Spleen (tissue), 11 donors: ENCODE data around the gene NR3C2. TPM values are rescaled to one million over a fixed set of nuclear protein-coding genes. Genes with fewer than 3 reads are reported as not detected.

Experiments used
- DNase-seq: peaks from one replicate; pipeline ENCODE4 v3.0.0-alpha.2; 2020
- H3K27ac ChIP-seq, 8 donors: fragments of 200-600 bp; sonication (generic) in 7 of 8; 1 replicate in 4 of 8; 2 replicates in 4 of 8; pipeline versions ENCODE4 v1.5.0 to v1.8.0; 2016 to 2021; ENCODE audit warnings: inconsistent platforms in 4 of 8, mild to moderate bottlenecking in 4 of 8, moderate library complexity in 1 of 8
- H3K27me3 ChIP-seq, 7 donors: fragments of 200-600 bp; sonication (generic) in 6 of 7; replicated peaks in 1 of 7; 1 replicate in 4 of 7; 2 replicates in 3 of 7; pipeline versions ENCODE4 v1.5.0 to v1.8.0; 2016 to 2021; ENCODE audit warnings: inconsistent platforms in 3 of 7, mild to moderate bottlenecking in 1 of 7
- H3K36me3 ChIP-seq, 6 donors: fragments of 200-600 bp; sonication (generic) in 5 of 6; 1 replicate in 4 of 6; 2 replicates in 2 of 6; pipeline versions ENCODE4 v1.5.0 to v1.8.0; 2016 to 2021; ENCODE audit warnings: inconsistent platforms in 2 of 6
- H3K4me1 ChIP-seq, 6 donors: fragments of 200-600 bp; sonication (generic) in 5 of 6; 1 replicate in 3 of 6; 2 replicates in 3 of 6; pipeline versions ENCODE4 v1.5.0 to v1.8.0; 2016 to 2021; ENCODE audit warnings: inconsistent platforms in 3 of 6
- H3K4me3 ChIP-seq, 8 donors: fragments of 200-600 bp; sonication (generic) in 7 of 8; 1 replicate in 4 of 8; 2 replicates in 4 of 8; pipeline versions ENCODE4 v1.5.0 to v1.8.0; 2016 to 2021; ENCODE audit warnings: inconsistent platforms in 4 of 8, mild to moderate bottlenecking in 4 of 8, moderate library complexity in 2 of 8
- H3K9me3 ChIP-seq, 8 donors: fragments of 200-600 bp; sonication (generic) in 7 of 8; 1 replicate in 4 of 8; 2 replicates in 4 of 8; pipeline versions ENCODE4 v1.5.0 to v1.8.0; 2016 to 2021; ENCODE audit warnings: inconsistent platforms in 4 of 8
- POLR2A ChIP-seq, 3 donors: fragments of 450-650 bp; IDR thresholded peaks; one replicate each; pipeline ENCODE4 v1.5.1; 2017; ENCODE audit warnings: antibody characterized with exemption in 3 of 3, mild to moderate bottlenecking in 1 of 3
- POLR2AphosphoS5 ChIP-seq, 3 donors: sonication (generic); formaldehyde crosslinking; IDR thresholded peaks; one replicate each; pipeline ENCODE4 v1.5.1; 2017; ENCODE audit warnings: antibody characterized with exemption in 3 of 3
- WGBS, 5 donors: extraction: QIAGEN DNeasy Blood & Tissue Kit in 3 of 5; methylation state at CpG; one replicate each; pipeline versions ENCODE4 v1.1.5 to v1.1.7; 2013 to 2018; 5-methylcytosine and 5-hydroxymethylcytosine counted together
- intact Hi-C: fragments of 100-400 bp; cut with DNase I; formaldehyde crosslinking; loops from one replicate; pipeline ENCODE4 v1.15.0; 2023; ENCODE audit warnings: low total_unique reads
- polyA plus RNA-seq, 3 donors: library from polyadenylated mRNA; stranded (reverse); fragments of 200-250 nt; gene quantifications; one replicate each; pipeline ENCODE4 v1.2.1, GENCODE V29; 2013
- total RNA-seq, 7 donors: library from RNA; depleted of rRNA in 3 of 7; stranded (reverse); fragments of >200 nt in 3 of 7; fragmentation: NEBNext Ultra II Directional in 4 of 7; extraction: Animal tissue kit (Norgen Biotek cat#: 25700) in 4 of 7; gene quantifications; one replicate each; pipeline versions ENCODE4 v1.1.0 to v1.2.1, GENCODE V29; 2016 to 2021
- TF ChIP-seq, protein P1 (sequence below), 11 experiments: fragments of 200-600 bp in 7 of 11; fragments of 450-650 bp in 4 of 11; sonication (generic) in 4 of 11; IDR thresholded peaks in 8 of 11; conservative IDR thresholded peaks in 3 of 11; 1 replicate in 7 of 11; 2 replicates in 4 of 11; pipeline versions ENCODE4 v1.4.0 to v1.8.0; 2016 to 2021; ENCODE audit warnings: antibody characterized with exemption in 11 of 11, inconsistent platforms in 4 of 11, mild to moderate bottlenecking in 1 of 11
- donor health status: healthy with polysubstance abuse.
- donor health status: DM: no; HTN: no; CAD: no; lungs with moderate emphysema.
- donor health status: DM: no; HTN: no; CAD: no.
- donor health status: Bipolar disorder and iron deficiency.
- donor health status: healthy.
- donor health status: DM: no; HTN: no; CAD: no.
- donor health status: DM: yes; HTN: yes; CAD: no.

NR3C2 gene
- total and polyA plus RNA-seq, 10 donors, result 1.2 to 25.9 (median 16.2) TPM

DNA sequence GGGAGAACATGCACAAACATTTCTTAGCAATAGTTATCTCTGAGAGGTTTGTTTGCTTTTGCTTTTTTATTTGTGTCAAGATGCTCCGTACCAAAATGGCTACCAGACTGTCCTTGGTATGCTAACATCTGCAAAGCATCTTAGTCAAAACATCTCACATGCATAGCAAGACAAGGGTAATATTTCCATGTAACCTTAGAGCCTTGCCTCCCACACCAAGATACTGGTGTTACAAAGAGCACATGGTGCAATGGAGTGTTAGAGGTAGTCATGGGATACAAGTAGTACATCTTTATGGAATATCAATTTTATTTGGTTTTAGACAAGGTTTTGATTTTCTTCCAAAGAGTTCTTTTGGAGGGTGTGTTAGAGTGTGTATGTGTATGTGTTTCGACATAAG, 109.7 kb downstream of the NR3C2 start:
- H3K27me3 ChIP-seq, result no peaks in the 10 kb centered on the region
- H3K27ac ChIP-seq, result no peak overlapping the region
- TF ChIP-seq POLR2A (IDR thresholded peaks at IDR 0.05) (no peak), POLR2AphosphoS5 (IDR thresholded peaks at IDR 0.05) (no peak)
- TF ChIP-seq, protein P1, sequence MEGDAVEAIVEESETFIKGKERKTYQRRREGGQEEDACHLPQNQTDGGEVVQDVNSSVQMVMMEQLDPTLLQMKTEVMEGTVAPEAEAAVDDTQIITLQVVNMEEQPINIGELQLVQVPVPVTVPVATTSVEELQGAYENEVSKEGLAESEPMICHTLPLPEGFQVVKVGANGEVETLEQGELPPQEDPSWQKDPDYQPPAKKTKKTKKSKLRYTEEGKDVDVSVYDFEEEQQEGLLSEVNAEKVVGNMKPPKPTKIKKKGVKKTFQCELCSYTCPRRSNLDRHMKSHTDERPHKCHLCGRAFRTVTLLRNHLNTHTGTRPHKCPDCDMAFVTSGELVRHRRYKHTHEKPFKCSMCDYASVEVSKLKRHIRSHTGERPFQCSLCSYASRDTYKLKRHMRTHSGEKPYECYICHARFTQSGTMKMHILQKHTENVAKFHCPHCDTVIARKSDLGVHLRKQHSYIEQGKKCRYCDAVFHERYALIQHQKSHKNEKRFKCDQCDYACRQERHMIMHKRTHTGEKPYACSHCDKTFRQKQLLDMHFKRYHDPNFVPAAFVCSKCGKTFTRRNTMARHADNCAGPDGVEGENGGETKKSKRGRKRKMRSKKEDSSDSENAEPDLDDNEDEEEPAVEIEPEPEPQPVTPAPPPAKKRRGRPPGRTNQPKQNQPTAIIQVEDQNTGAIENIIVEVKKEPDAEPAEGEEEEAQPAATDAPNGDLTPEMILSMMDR (IDR thresholded peaks at IDR 0.05 in 8 of 11, conservative IDR thresholded peaks at IDR 0.05 in 3 of 11), result no peak
- DNase-seq, result no peak
- no peaks in the 10 kb centered on the region for H3K4me1 ChIP-seq
- 69 to 94% (median 83%) methylated on average over 2 of the region's 2 CpGs for WGBS, 5 donors
- intact Hi-C loops, result no loop called here
- H3K4me3 ChIP-seq, result no peak overlapping the region
- no peaks in the 10 kb centered on the region for H3K9me3 ChIP-seq
- H3K36me3 ChIP-seq, result no peaks in the 10 kb centered on the region

DNA sequence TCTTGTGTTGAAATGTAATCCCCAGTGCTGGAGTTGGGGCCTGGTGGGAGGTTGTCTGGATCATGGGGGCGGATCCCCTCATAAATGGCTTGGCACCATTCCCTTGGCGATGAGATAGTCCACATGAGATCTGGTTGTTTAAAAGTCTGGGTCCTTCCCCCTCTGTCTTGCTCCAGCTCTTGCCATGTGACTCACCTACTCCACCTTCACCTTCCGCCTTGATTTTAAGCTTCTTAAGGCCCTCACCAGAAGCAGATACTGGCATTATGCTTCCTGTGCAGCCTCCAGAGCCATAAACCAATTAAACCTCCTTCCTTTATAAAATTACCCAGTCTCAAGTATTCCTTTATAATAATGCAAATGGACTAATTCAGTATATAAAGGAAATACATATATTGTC, 111.5 kb downstream of the NR3C2 start:
- Histone ChIP-seq H3K4me3 (no peak overlapping the region), H3K9me3 (no peaks in the 10 kb centered on the region), H3K36me3 (no peaks in the 10 kb centered on the region), H3K27me3 (no peaks in the 10 kb centered on the region), H3K4me1 (no peaks in the 10 kb centered on the region), H3K27ac (no peak overlapping the region)
- TF ChIP-seq POLR2AphosphoS5 (IDR thresholded peaks at IDR 0.05) (no peak), POLR2A (IDR thresholded peaks at IDR 0.05) (no peak)
- TF ChIP-seq, protein P1 (IDR thresholded peaks at IDR 0.05 in 8 of 11, conservative IDR thresholded peaks at IDR 0.05 in 3 of 11), result no peak
- intact Hi-C loops, result no loop called here
- 89 to 98% (median 94%) methylated on average over 3 of the region's 3 CpGs for WGBS, 5 donors
- DNase-seq, result no peak

DNA sequence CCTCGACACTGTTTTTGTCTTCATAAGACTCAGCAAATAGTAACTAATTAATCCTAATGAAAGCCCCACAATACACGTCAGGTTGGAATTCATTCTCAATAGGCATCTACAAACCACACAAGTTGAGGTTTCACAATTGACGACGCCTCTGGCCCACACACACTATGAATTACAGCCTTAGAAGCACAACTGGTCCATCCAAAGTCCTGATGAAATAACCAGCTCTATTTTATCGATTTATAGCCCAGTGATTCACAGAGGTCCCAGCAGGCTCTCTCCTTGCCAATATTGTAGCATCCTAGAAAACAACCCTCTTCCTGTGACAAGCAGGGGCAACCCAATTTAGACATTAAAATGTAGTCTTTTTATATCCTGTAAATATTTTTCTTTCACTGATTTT, 112.1 kb downstream of the NR3C2 start:
- Histone ChIP-seq H3K36me3 (no peaks in the 10 kb centered on the region), H3K4me3 (no peak overlapping the region), H3K27ac (no peak overlapping the region), H3K4me1 (no peaks in the 10 kb centered on the region), H3K27me3 (no peaks in the 10 kb centered on the region), H3K9me3 (no peaks in the 10 kb centered on the region)
- TF ChIP-seq POLR2A (IDR thresholded peaks at IDR 0.05), result no peak
- TF ChIP-seq, protein P1 (IDR thresholded peaks at IDR 0.05 in 8 of 11, conservative IDR thresholded peaks at IDR 0.05 in 3 of 11), result no peak
- no peak for TF ChIP-seq POLR2AphosphoS5 (IDR thresholded peaks at IDR 0.05)
- 87 to 96% (median 92%) methylated on average over 5 of the region's 5 CpGs for WGBS, 5 donors
- no peak for DNase-seq
- intact Hi-C loops, result no loop called here

DNA sequence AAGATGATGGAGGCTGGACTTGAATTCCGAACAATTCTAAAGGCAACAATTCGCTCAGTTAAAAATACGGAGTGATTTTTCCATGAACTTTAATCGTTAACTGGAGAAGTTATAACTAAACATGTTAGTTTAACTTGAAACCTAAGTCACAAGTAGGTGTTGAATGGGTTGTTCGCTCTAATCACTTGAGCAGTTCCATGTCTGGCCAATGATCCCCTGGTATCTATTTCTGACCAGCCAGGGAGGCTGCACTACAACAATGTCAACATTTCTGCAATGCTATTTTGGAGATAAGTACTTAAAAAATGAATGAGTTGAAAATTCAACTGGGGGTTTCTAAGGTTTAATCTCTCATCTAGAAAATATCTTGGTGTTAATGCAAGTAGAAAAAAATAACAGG, 112.5 kb downstream of the NR3C2 start:
- Histone ChIP-seq H3K4me3 (no peak overlapping the region), H3K4me1 (no peaks in the 10 kb centered on the region), H3K9me3 (no peaks in the 10 kb centered on the region), H3K27me3 (no peaks in the 10 kb centered on the region), H3K27ac (no peak overlapping the region), H3K36me3 (no peaks in the 10 kb centered on the region)
- TF ChIP-seq, protein P1 (IDR thresholded peaks at IDR 0.05 in 8 of 11, conservative IDR thresholded peaks at IDR 0.05 in 3 of 11), result no peak
- TF ChIP-seq POLR2AphosphoS5 (IDR thresholded peaks at IDR 0.05) (no peak), POLR2A (IDR thresholded peaks at IDR 0.05) (no peak)
- no peak for DNase-seq
- 90 to 95% (median 92%) methylated on average over 5 of the region's 5 CpGs for WGBS, 5 donors
- intact Hi-C loops, result no loop called here
